H1 (cell line): ENCODE data around the gene LRRC41. TPM values are rescaled to one million over a fixed set of nuclear protein-coding genes. Genes with fewer than 3 reads are reported as not detected.

Experiments
- CTCF ChIA-PET: fragments of 300-600 bp; sonication (Branson Sonifier 250); formaldehyde crosslinking; loops from one replicate; lab custom pipeline; 2021; ENCODE audit not compliant: partially characterized antibody; lab: Charles Lee
- POLR2A ChIA-PET: fragments of 300-600 bp; sonication (Branson Sonifier 250); formaldehyde crosslinking; loops from one replicate; lab custom pipeline; 2021; ENCODE audit warnings: inconsistent platforms; ENCODE audit not compliant: partially characterized antibody; lab: Charles Lee
- DNase-seq, 2 experiments: peaks; one replicate each; pipeline versions ENCODE4 v3.0.0 to v3.0.0-alpha.2; 2010 to 2022; ENCODE audit warnings: low spot score in 2 of 2, low read depth in 1 of 2, mixed read lengths in 1 of 2
- FAIRE-seq: peaks from 2 replicates; lab custom pipeline; 2011; peaks lifted over from hg19 to GRCh38; lab: Jason Lieb, UNC
- H2AFZ ChIP-seq: 2 replicates; pipeline ENCODE4 v1.8.1; 2012; ENCODE audit warnings: low read length, inconsistent platforms
- H2AK5ac ChIP-seq: 2 replicates; pipeline ENCODE4 v1.6.1; 2013; ENCODE audit warnings: low read depth, low read length
- H2BK120ac ChIP-seq: replicated peaks from 2 replicates; pipeline ENCODE3; 2013; ENCODE audit warnings: low read depth, low read length, inconsistent platforms
- H2BK12ac ChIP-seq: 2 replicates; pipeline ENCODE4 v1.6.1; 2013; ENCODE audit warnings: low read depth, low read length
- H2BK15ac ChIP-seq: 2 replicates; pipeline ENCODE4 v1.6.1; 2013; ENCODE audit warnings: low read length
- H2BK20ac ChIP-seq: 2 replicates; pipeline ENCODE4 v1.6.1; 2013; ENCODE audit warnings: low read length
- H2BK5ac ChIP-seq: 2 replicates; pipeline ENCODE4 v1.6.1; 2013; ENCODE audit warnings: low read depth, low read length
- H3K14ac ChIP-seq: 2 replicates; pipeline ENCODE4 v1.6.1; 2013; ENCODE audit warnings: inconsistent platforms; ENCODE audit not compliant: insufficient read length
- H3K18ac ChIP-seq: 2 replicates; pipeline ENCODE4 v1.6.1; 2013; ENCODE audit warnings: low read length; ENCODE audit errors: extremely low read depth
- H3K23ac ChIP-seq: 2 replicates; pipeline ENCODE4 v1.6.1; 2013; ENCODE audit warnings: inconsistent platforms; ENCODE audit not compliant: insufficient read length
- H3K23me2 ChIP-seq: 2 replicates; pipeline ENCODE4 v1.6.1; 2013; ENCODE audit warnings: low read depth, low read length
- H3K27ac ChIP-seq: 2 replicates; pipeline ENCODE4 v1.6.1; 2011; ENCODE audit warnings: low read depth, low read length, inconsistent platforms
- H3K27me3 ChIP-seq, 4 experiments: replicated peaks in 1 of 4; 1 replicate in 1 of 4; 2 replicates in 3 of 4; pipeline versions ENCODE4 v1.6.1 to v1.8.1; 2011 to 2013; ENCODE audit warnings: low read length in 3 of 4, mild to moderate bottlenecking in 3 of 4, inconsistent platforms in 2 of 4, mixed read lengths in 2 of 4, moderate library complexity in 1 of 4; ENCODE audit not compliant: control insufficient read depth in 3 of 4, insufficient read depth in 3 of 4; ENCODE audit errors: extremely low read depth in 1 of 4
- H3K36me3 ChIP-seq, 4 experiments: 2 replicates each; pipeline versions ENCODE4 v1.6.1 to v1.8.1; 2011 to 2013; ENCODE audit warnings: mild to moderate bottlenecking in 4 of 4, low read length in 3 of 4, moderate library complexity in 2 of 4, control low read depth in 1 of 4, inconsistent platforms in 1 of 4; ENCODE audit not compliant: insufficient read depth in 4 of 4, control insufficient read depth in 2 of 4
- H3K4ac ChIP-seq: replicated peaks from 2 replicates; pipeline ENCODE3; 2013; ENCODE audit warnings: low read length, low read depth, mixed read lengths, inconsistent platforms; ENCODE audit not compliant: insufficient read length
- H3K4me1 ChIP-seq, 4 experiments: replicated peaks in 1 of 4; 1 replicate in 1 of 4; 2 replicates in 3 of 4; pipeline versions ENCODE4 v1.6.1 to v1.8.1; 2011 to 2013; ENCODE audit warnings: low read length in 3 of 4, inconsistent platforms in 2 of 4, mixed read lengths in 1 of 4; ENCODE audit not compliant: insufficient read depth in 4 of 4, control insufficient read depth in 3 of 4
- H3K4me2 ChIP-seq, 2 experiments: 2 replicates each; pipeline versions ENCODE4 v1.6.1 to v1.8.1; 2011 to 2013; ENCODE audit warnings: low read depth in 2 of 2, low read length in 2 of 2, control low read depth in 1 of 2, inconsistent platforms in 1 of 2, mild to moderate bottlenecking in 1 of 2; ENCODE audit not compliant: insufficient read depth in 1 of 2
- H3K4me3 ChIP-seq, 4 experiments: fragments of 200-600, 300-600 bp in 1 of 4; sonication (generic), shearing (Covaris generic), sonication (Bioruptor Twin) in 1 of 4; 2 replicates each; pipeline versions ENCODE4 v1.5.1 to v1.8.1; 2011 to 2016; ENCODE audit warnings: low read length in 4 of 4, low read depth in 3 of 4, control low read depth in 2 of 4, inconsistent platforms in 2 of 4, mild to moderate bottlenecking in 2 of 4, mixed read lengths in 1 of 4, moderate library complexity in 1 of 4; ENCODE audit not compliant: insufficient read depth in 2 of 4; ENCODE audit errors: extremely low read depth in 1 of 4
- H3K56ac ChIP-seq: replicated peaks from 2 replicates; pipeline ENCODE3; 2013; ENCODE audit warnings: low read depth, mild to moderate bottlenecking, mixed read lengths, low read length, inconsistent platforms; ENCODE audit not compliant: insufficient read length
- H3K79me1 ChIP-seq: 2 replicates; pipeline ENCODE4 v1.6.1; 2013; ENCODE audit warnings: low read depth, low read length, control low read depth
- H3K79me2 ChIP-seq, 2 experiments: 2 replicates each; pipeline versions ENCODE4 v1.6.1 to v1.8.1; 2012 to 2013; ENCODE audit warnings: low read length in 2 of 2, mild to moderate bottlenecking in 2 of 2, inconsistent platforms in 1 of 2; ENCODE audit not compliant: insufficient read depth in 2 of 2, control insufficient read depth in 1 of 2
- H3K9ac ChIP-seq, 4 experiments: replicated peaks in 1 of 4; 1 replicate in 1 of 4; 2 replicates in 3 of 4; pipeline versions ENCODE4 v1.6.1 to v1.8.1; 2011 to 2013; ENCODE audit warnings: low read depth in 3 of 4, low read length in 3 of 4, control low read depth in 2 of 4, mild to moderate bottlenecking in 2 of 4, moderate library complexity in 2 of 4, inconsistent platforms in 1 of 4; ENCODE audit errors: extremely low read depth in 1 of 4
- H3K9me3 ChIP-seq, 2 experiments: 2 replicates each; pipeline versions ENCODE4 v1.6.1 to v1.8.1; 2012 to 2013; ENCODE audit warnings: mild to moderate bottlenecking in 2 of 2, moderate library complexity in 2 of 2, control low read depth in 1 of 2, inconsistent platforms in 1 of 2, low read depth in 1 of 2, low read length in 1 of 2, mixed read lengths in 1 of 2; ENCODE audit not compliant: insufficient read depth in 2 of 2
- H4K20me1 ChIP-seq, 2 experiments: replicated peaks in 1 of 2; 2 replicates each; pipeline versions ENCODE3 to v1.8.1; 2011 to 2013; ENCODE audit warnings: inconsistent platforms in 2 of 2, low read length in 2 of 2, mild to moderate bottlenecking in 1 of 2; ENCODE audit not compliant: insufficient read depth in 2 of 2, control insufficient read depth in 1 of 2
- H4K5ac ChIP-seq: 2 replicates; pipeline ENCODE4 v1.6.1; 2013; ENCODE audit warnings: low read length, low read depth, mixed read lengths, inconsistent platforms; ENCODE audit not compliant: insufficient read length
- H4K8ac ChIP-seq: 2 replicates; pipeline ENCODE4 v1.8.0; 2013; ENCODE audit warnings: mild to moderate bottlenecking, moderate library complexity, low read length, inconsistent platforms; ENCODE audit not compliant: insufficient read depth; ENCODE audit errors: extremely low read depth
- H4K91ac ChIP-seq: replicated peaks from 2 replicates; pipeline ENCODE3; 2013; ENCODE audit warnings: low read length, mixed read lengths, inconsistent platforms; ENCODE audit not compliant: insufficient read length
- CBX5 ChIP-seq: fragments of 300-800, 300-1000 bp; sonication (generic); IDR thresholded peaks from 2 replicates; pipeline ENCODE4 v1.7.1; 2016; ENCODE audit warnings: antibody characterized with exemption, low read length, low read depth
- CHD2 ChIP-seq: IDR thresholded peaks from 2 replicates; pipeline ENCODE4 v1.6.1; 2012; ENCODE audit warnings: low read length, improper control_type of control experiment
- CTBP2 ChIP-seq: IDR thresholded peaks from 2 replicates; pipeline ENCODE4 v1.7.0; 2011; ENCODE audit warnings: borderline replicate concordance, mild to moderate bottlenecking, moderate library complexity, mixed read lengths, low read length; ENCODE audit not compliant: insufficient read depth, insufficient read length
- HDAC6 ChIP-seq: IDR thresholded peaks from one replicate; pipeline ENCODE4 v1.7.1; 2012; ENCODE audit warnings: low read depth, mild to moderate bottlenecking, inconsistent platforms, low read length, moderate library complexity
- RAD21 ChIP-seq, 2 experiments: IDR thresholded peaks in 1 of 2; conservative IDR thresholded peaks in 1 of 2; 2 replicates each; pipeline ENCODE4 v1.6.1; 2011; ENCODE audit warnings: low read depth in 2 of 2, low read length in 2 of 2, improper control_type of control experiment in 1 of 2, inconsistent platforms in 1 of 2, mild to moderate bottlenecking in 1 of 2, moderate library complexity in 1 of 2
- USF2 ChIP-seq: IDR thresholded peaks from 2 replicates; pipeline ENCODE4 v1.6.1; 2011; ENCODE audit warnings: low read length, improper control_type of control experiment
- WGBS, 2 experiments: shearing (Covaris generic) in 1 of 2; methylation state at CpG; one replicate each; pipeline versions ENCODE4 v1.1.6 to v1.1.7; 2013 to 2015; ENCODE audit warnings: low lambda C conversion rate in 2 of 2, mixed read lengths in 2 of 2, inconsistent platforms in 1 of 2, low coverage in 1 of 2, missing lambda C conversion rate in 1 of 2; ENCODE audit not compliant: insufficient replicate concordance in 2 of 2, insufficient coverage in 1 of 2, insufficient read length in 1 of 2; ENCODE audit errors: extremely low coverage in 1 of 2, missing lambda C conversion rate in 1 of 2; 5-methylcytosine and 5-hydroxymethylcytosine counted together
- polyA plus RNA-seq, 7 experiments: library from polyadenylated mRNA; depleted of rRNA in 3 of 7; stranded (reverse) in 5 of 7; unstranded in 2 of 7; fragments of >200 nt in 5 of 7; fragments of 200-250 nt in 2 of 7; gene quantifications; 1 replicate in 5 of 7; 2 replicates in 1 of 7; 4 replicates in 1 of 7; pipeline versions ENCODE4 v1.2.1 to v1.2.3, GENCODE V29; 2011 to 2013; ENCODE audit warnings: missing spikeins in 2 of 7, mixed read lengths in 2 of 7
- total RNA-seq: library from RNA; stranded (reverse); fragmentation: NEBNext Ultra II Directional; extraction: Animal tissue kit (Norgen Biotek cat#: 25700); gene quantifications from 2 replicates; pipeline ENCODE4 v1.2.1, GENCODE V29; 2021

Gene LRRC41
- total and polyA plus RNA-seq, 2 of the 8 experiments (the other 6 are each of a cell fraction or from before 2014, with no cell fraction given), result 36.8 to 51.2 TPM

GRCh38 chr1:46275030-46275337, 28.4 kb downstream of the LRRC41 start:
- H3K79me1 ChIP-seq, result no peaks in the 10 kb centered on the region
- ChIA-PET CTCF (interaction anchor here (0.9 to 1.4 kb wide), 3 partner anchors 26 to 65 kb away, joined by 3 to 4 read pairs (median 4); no protein-coding TSS in a partner anchor), POLR2A (interaction anchor here (0.8 to 33.1 kb wide), 6 partner anchors 1 to 86 kb away, joined by 3 to 689 read pairs (median 20); partner anchors contain the start of genes LRRC41, RAD54L and UQCRH)
- no peak overlapping the region for H4K91ac ChIP-seq
- H3K23ac ChIP-seq, result no peak overlapping the region
- H2BK20ac ChIP-seq, result no peak overlapping the region
- H3K9ac ChIP-seq, result no peak overlapping the region
- no peak overlapping the region for H3K4ac ChIP-seq
- H2BK15ac ChIP-seq, result no peak overlapping the region
- no peaks in the 10 kb centered on the region for H3K9me3 ChIP-seq
- DNase-seq (no peak), FAIRE-seq (no peak)
- WGBS, 2 experiments, result 88% methylated on average over 6 of the region's 6 CpGs; no CpG with 5 or more reads in 1 of the 2 experiments
- H4K8ac ChIP-seq, result no peak overlapping the region
- no peak overlapping the region for H3K18ac ChIP-seq
- no peak overlapping the region for H2AK5ac ChIP-seq
- H3K14ac ChIP-seq, result no peak overlapping the region
- H2AFZ ChIP-seq, result no peak overlapping the region
- H2BK120ac ChIP-seq, result no peak overlapping the region
- no peak overlapping the region for H3K4me3 ChIP-seq
- no peaks in the 10 kb centered on the region for H3K79me2 ChIP-seq
- no peaks in the 10 kb centered on the region for H3K27me3 ChIP-seq
- no peak overlapping the region for H3K27ac ChIP-seq
- H3K4me1 ChIP-seq, result no peaks in the 10 kb centered on the region
- H3K36me3 ChIP-seq, result peaks cover 55 to 94% (median 83%) of the 10 kb centered on the region in 4 experiments
- H3K4me2 ChIP-seq, result no peak overlapping the region
- no peak overlapping the region for H2BK12ac ChIP-seq
- no peak overlapping the region for H4K5ac ChIP-seq
- H3K23me2 ChIP-seq, result no peaks in the 10 kb centered on the region
- no peak overlapping the region for H3K56ac ChIP-seq
- H2BK5ac ChIP-seq, result no peak overlapping the region
- H4K20me1 ChIP-seq, result peaks cover 3% of the 10 kb centered on the region in 2 experiments
- TF ChIP-seq CHD2 (no peak), HDAC6 (no peak), USF2 (no peak), RAD21 (IDR thresholded peaks at IDR 0.05 in 1 of 2, conservative IDR thresholded peaks at IDR 0.05 in 1 of 2; ENCODE audit: low read depth in 2 of 2, low read length in 2 of 2) (no peak), CBX5 (no peak), CTBP2 (no peak)
